HG03354 (cell line): ENCODE results near the gene TCF4.

ENCODE experiments used
- ATAC-seq: cut with Tn5 transposase; IDR thresholded peaks from one replicate; pipeline ENCODE4 v1.9.1; 2021; ENCODE audit warnings: mild to moderate bottlenecking; ENCODE audit not compliant: unreplicated experiment, poor library complexity, severe bottlenecking

Gene TCF4

GRCh38 chr18:55186588-55186987, 401.4 kb downstream of the TCF4 start:
- no peak for ATAC-seq

- no peak for ATAC-seq
Measured at GRCh38 chr18:55185391-55185790, 402.6 kb downstream of the TCF4 start.

GRCh38 chr18:55179835-55180234, 408.2 kb downstream of the TCF4 start:
- ATAC-seq = no peak

DNA sequence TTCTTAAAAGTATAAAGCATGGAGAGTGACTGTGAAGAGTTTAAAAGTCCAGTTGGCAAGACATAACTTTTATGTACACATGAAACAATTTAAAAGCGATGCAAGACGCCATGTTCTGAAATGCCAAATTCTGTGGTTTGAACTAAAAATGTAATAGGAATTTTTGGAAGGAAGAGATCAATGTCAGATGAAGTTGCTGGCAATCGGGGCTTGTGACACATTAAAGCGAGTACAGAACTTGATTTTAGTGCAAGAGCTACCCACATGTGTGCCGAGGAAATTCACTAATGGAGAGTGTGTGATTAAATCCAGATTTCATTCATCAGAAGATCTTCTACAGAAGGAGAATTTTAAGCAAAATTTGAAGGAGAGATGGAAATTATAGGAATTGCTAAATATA, 408.6 kb downstream of the TCF4 start:
- ATAC-seq = no peak

GRCh38 chr18:55173291-55173690, 414.7 kb downstream of the TCF4 start:
- ATAC-seq = no peak
